AG04450 (cell line): ENCODE measurements around the gene SPATS2L. TPM values are rescaled to one million over a fixed set of nuclear protein-coding genes. Genes with fewer than 3 reads are reported as not detected.

Experiments
- CTCF ChIA-PET: fragments of 300-600, 350-600 bp; formaldehyde crosslinking; extraction: SDS; loops from one replicate; lab custom pipeline; 2022; ENCODE audit warnings: antibody characterized with exemption, inconsistent platforms; lab: Charles Lee
- POLR2A ChIA-PET: fragments of 350-600 bp; formaldehyde crosslinking; extraction: SDS; loops from one replicate; lab custom pipeline; 2021; ENCODE audit warnings: antibody characterized with exemption, inconsistent platforms; lab: Yijun Ruan, JAX
- DNase-seq: peaks from one replicate; pipeline ENCODE4 v3.0.0-alpha.2; 2011; ENCODE audit warnings: low read depth, low spot score
- H3K27ac ChIP-seq: one replicate; pipeline ENCODE4 v1.5.1; 2012; ENCODE audit warnings: low read depth, low read length, control low read depth
- H3K27me3 ChIP-seq: one replicate; pipeline ENCODE4 v1.6.0; 2012; ENCODE audit warnings: low read length; ENCODE audit not compliant: control insufficient read depth, insufficient read depth
- H3K4me3 ChIP-seq: 2 replicates; pipeline ENCODE4 v1.5.1; 2011; ENCODE audit warnings: mild to moderate bottlenecking, low read depth, low read length, control low read depth
- H3K9me3 ChIP-seq: 2 replicates; pipeline ENCODE4 v1.5.1; 2012; ENCODE audit warnings: low read length; ENCODE audit not compliant: control insufficient read depth, insufficient read depth
- CTCF ChIP-seq: IDR thresholded peaks from 2 replicates; pipeline ENCODE4 v1.5.1; 2011; ENCODE audit warnings: low read depth, low read length, control low read depth, inconsistent platforms
- polyA plus RNA-seq: library from polyadenylated mRNA; depleted of rRNA; stranded (reverse); fragments of >200 nt; gene quantifications from 2 replicates; pipeline ENCODE4 v1.2.3, GENCODE V29; 2011

Gene SPATS2L
- polyA plus RNA-seq, 1 experiment = 361 TPM

- no peaks in the 10 kb centered on the region for H3K9me3 ChIP-seq
- CTCF ChIA-PET = interaction anchor here (0.8 kb wide), 1 partner anchor 164 kb away, joined by 3 read pairs; no protein-coding TSS in a partner anchor
- no peak for DNase-seq
- POLR2A ChIA-PET = no interaction called here
- H3K4me3 ChIP-seq = no peak overlapping the region
- H3K27ac ChIP-seq = no peak overlapping the region
- TF ChIP-seq CTCF = no peak
- no peaks in the 10 kb centered on the region for H3K27me3 ChIP-seq
Measured at GRCh38 chr2:200259577-200259957, 46.9 kb upstream of the SPATS2L start.

GRCh38 chr2:200262047-200262446 lies 44.4 kb upstream of the SPATS2L start:
- no peak overlapping the region for H3K4me3 ChIP-seq
- no peak overlapping the region for H3K27ac ChIP-seq
- H3K27me3 ChIP-seq = no peaks in the 10 kb centered on the region
- CTCF ChIA-PET = interaction anchor here (0.9 kb wide), 1 partner anchor 13 kb away, joined by 3 read pairs; no protein-coding TSS in a partner anchor
- POLR2A ChIA-PET = no interaction called here
- DNase-seq = no peak
- TF ChIP-seq CTCF = no peak
- H3K9me3 ChIP-seq = no peaks in the 10 kb centered on the region

- Histone ChIP-seq H3K27ac (no peak overlapping the region), H3K4me3 (no peak overlapping the region), H3K27me3 (no peaks in the 10 kb centered on the region), H3K9me3 (no peaks in the 10 kb centered on the region)
- no peak for DNase-seq
- POLR2A ChIA-PET = no interaction called here
- CTCF ChIA-PET = no interaction called here
- TF ChIP-seq CTCF = no peak
Measured at GRCh38 chr2:200263279-200263678, 43.2 kb upstream of the SPATS2L start.

DNA sequence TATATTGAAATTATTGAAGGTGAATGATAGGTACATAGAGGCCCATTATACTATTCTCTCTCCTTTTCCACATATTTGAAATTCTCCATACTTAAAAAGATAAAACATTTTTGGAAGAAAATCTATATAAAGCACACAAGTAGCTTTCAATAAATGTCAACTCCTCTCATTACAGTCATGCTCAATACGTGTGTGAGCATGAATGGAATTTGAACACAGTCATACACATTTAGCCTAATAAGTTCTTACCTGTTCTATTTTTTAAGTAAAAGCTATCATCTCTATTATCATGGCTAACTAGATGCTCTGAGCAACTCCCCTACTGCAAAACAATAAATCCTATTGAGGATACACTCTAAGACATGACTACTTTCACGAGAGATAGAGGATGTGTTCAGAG lies 41.9 kb upstream of the SPATS2L start:
- TF ChIP-seq CTCF = no peak
- Histone ChIP-seq H3K27ac (no peak overlapping the region), H3K4me3 (no peak overlapping the region), H3K9me3 (no peaks in the 10 kb centered on the region), H3K27me3 (no peaks in the 10 kb centered on the region)
- no peak for DNase-seq
- CTCF ChIA-PET = no interaction called here
- POLR2A ChIA-PET = interaction anchor here (1.5 kb wide), 1 partner anchor 10 kb away, joined by 3 read pairs; no protein-coding TSS in a partner anchor

DNA sequence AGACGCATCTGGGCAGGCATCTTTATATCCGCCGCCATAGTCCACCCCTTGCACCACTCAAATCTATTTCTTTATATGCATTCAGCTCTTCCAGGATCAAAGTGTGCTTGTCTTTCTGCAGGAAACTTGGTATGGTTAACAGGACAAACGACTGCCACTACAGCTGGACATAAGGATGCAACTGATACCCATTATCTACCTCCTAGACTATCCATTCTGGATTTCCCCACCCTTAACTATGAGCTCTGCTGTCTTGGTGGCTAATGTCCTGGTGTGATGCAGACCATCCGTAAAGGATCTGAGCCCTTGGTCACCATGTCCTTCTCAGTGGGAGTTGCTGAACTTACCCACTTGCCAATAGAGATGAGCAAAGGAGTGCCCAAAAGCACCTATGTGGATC lies 40.1 kb upstream of the SPATS2L start:
- POLR2A ChIA-PET = no interaction called here

More for the DNA sequence above, 40.1 kb upstream of the SPATS2L start:
- CTCF ChIA-PET = no interaction called here
- Histone ChIP-seq H3K4me3 (no peak overlapping the region), H3K9me3 (no peaks in the 10 kb centered on the region), H3K27ac (no peak overlapping the region), H3K27me3 (no peaks in the 10 kb centered on the region)
- TF ChIP-seq CTCF = no peak
- no peak for DNase-seq
